Tibial nerve (tissue), 3 donors: ENCODE data around the gene TTLL13.
"Not testable (repeated sequence)": the region's sequence is repeated elsewhere in the genome, so short reads cannot be mapped to it uniquely, and the experiment has no call there.

Experiments
- CTCF ChIP-seq, 5 experiments: fragments of 200-600 bp in 3 of 5; fragments of 450-650 bp in 2 of 5; sonication (generic) in 3 of 5; IDR thresholded peaks; one replicate each; pipeline ENCODE4 v1.5.1; 2016 to 2019; ENCODE audit warnings: antibody characterized with exemption in 5 of 5, mild to moderate bottlenecking in 3 of 5, moderate library complexity in 2 of 5
- POLR2A ChIP-seq, 2 donors: fragments of 450-650 bp; IDR thresholded peaks; one replicate each; pipeline ENCODE4 v1.6.1; 2017; ENCODE audit warnings: antibody characterized with exemption in 2 of 2, mild to moderate bottlenecking in 2 of 2, moderate library complexity in 2 of 2

GRCh38 chr15:90280743-90281142, 31.4 kb downstream of the TTLL13 start:
- not testable (repeated sequence) for TF ChIP-seq CTCF, POLR2A (IDR thresholded peaks at IDR 0.05)
